Dermis microvascular lymphatic vessel endothelial cell (primary cell): ENCODE measurements around the gene ZDHHC22. TPM values are rescaled to one million over a fixed set of nuclear protein-coding genes. Genes with fewer than 3 reads are reported as not detected.

Experiments
- DNase-seq, 2 donors: peaks; one replicate each; pipeline versions ENCODE4 v3.0.0 to v3.0.0-alpha.2; 2010; ENCODE audit warnings: low read depth in 2 of 2
- total RNA-seq: library from RNA; depleted of rRNA; stranded (reverse); fragments of >200 nt; gene quantifications from 2 replicates; pipeline ENCODE4 v1.2.1, GENCODE V29; 2014

Gene ZDHHC22
- total RNA-seq, 1 donor from 2014 or later: not detected

- no peak for DNase-seq
Observed at GRCh38 chr14:77128414-77128891, 13.1 kb downstream of the ZDHHC22 start.

- no peak for DNase-seq
Observed at GRCh38 chr14:77126461-77126990, 15.1 kb downstream of the ZDHHC22 start.

- DNase-seq: no peak
Observed at GRCh38 chr14:77125823-77126325, 15.7 kb downstream of the ZDHHC22 start.

- DNase-seq: no peak
Observed at GRCh38 chr14:77125281-77125801, 16.2 kb downstream of the ZDHHC22 start.

GRCh38 chr14:77124345-77125280, 17.0 kb downstream of the ZDHHC22 start:
- DNase-seq: peak in 1 of 2 donors; percentile 69

- DNase-seq: no peak
Observed at GRCh38 chr14:77123381-77124325, 17.9 kb downstream of the ZDHHC22 start.

- no peak for DNase-seq
Observed at GRCh38 chr14:77122526-77123125, 19.0 kb downstream of the ZDHHC22 start.

- DNase-seq: no peak
Observed at GRCh38 chr14:77120771-77121743, 20.5 kb downstream of the ZDHHC22 start.

GRCh38 chr14:77119851-77120250, 21.7 kb downstream of the ZDHHC22 start:
- no peak for DNase-seq

GRCh38 chr14:77116172-77116817, 25.3 kb downstream of the ZDHHC22 start:
- DNase-seq: no peak

- DNase-seq: no peak
Observed at GRCh38 chr14:77114609-77115008, 27.0 kb downstream of the ZDHHC22 start.

GRCh38 chr14:77113644-77114043, 27.9 kb downstream of the ZDHHC22 start:
- DNase-seq: no peak

GRCh38 chr14:77111021-77111420, 30.6 kb downstream of the ZDHHC22 start:
- peak in 1 of 2 donors; percentile 31 for DNase-seq

- DNase-seq: no peak
Observed at GRCh38 chr14:77110286-77110685, 31.3 kb downstream of the ZDHHC22 start.

GRCh38 chr14:77109656-77110055, 31.9 kb downstream of the ZDHHC22 start:
- DNase-seq: no peak

GRCh38 chr14:77108753-77109152, 32.8 kb downstream of the ZDHHC22 start:
- DNase-seq: no peak

- no peak for DNase-seq
Observed at GRCh38 chr14:77107228-77107627, 34.4 kb downstream of the ZDHHC22 start.

GRCh38 chr14:77106666-77107065, 34.9 kb downstream of the ZDHHC22 start:
- no peak for DNase-seq
